ENCODE measurements around the gene FPGS. TPM values are rescaled to one million over a fixed set of nuclear protein-coding genes. Genes with fewer than 3 reads are reported as not detected.
"Not testable (repeated sequence)": the region's sequence is repeated elsewhere in the genome, so short reads cannot be mapped to it uniquely, and the experiment has no call there.

Gene FPGS
- total and polyA plus RNA-seq, 2 of the 4 experiments (the other 2 are of a cell fraction): 43.9 to 75.7 TPM

GRCh38 chr9:127780909-127781308 is 21.8 kb upstream of the FPGS start:
- H3K4me3 ChIP-seq (ENCODE audit: insufficient read depth, low read depth, low read length); ATAC-seq (ENCODE audit: low read depth); H2AK9ac ChIP-seq (replicated peaks; ENCODE audit: low read depth, low read length, poor library complexity); H3K4ac ChIP-seq (ENCODE audit: low read depth, low read length); H4K20me1 ChIP-seq (ENCODE audit: insufficient read depth, low read length); H3K14ac ChIP-seq (replicated peaks; ENCODE audit: low read depth, low read length); H4K5ac ChIP-seq (ENCODE audit: low read depth, low read length); CTCF ChIA-PET; H3K18ac ChIP-seq (ENCODE audit: low read depth, low read length); H3K4me2 ChIP-seq (ENCODE audit: low read depth, low read length); H3K79me1 ChIP-seq (ENCODE audit: low read depth in 1 of 2, low read length in 2 of 2); H3K27ac ChIP-seq (ENCODE audit: insufficient read depth, low read length); H4K91ac ChIP-seq (ENCODE audit: insufficient read depth, low read depth, low read length); H2BK5ac ChIP-seq (ENCODE audit: low read depth, low read length, poor library complexity, severe bottlenecking); H2AFZ ChIP-seq (replicated peaks; ENCODE audit: low read length, poor library complexity); intact Hi-C loops (cut with micrococcal nuclease); H2AK5ac ChIP-seq (ENCODE audit: low read depth, low read length); H3K9me1 ChIP-seq (ENCODE audit: insufficient read depth, low read length); BruUV-seq (replicated peaks); H3K23ac ChIP-seq (ENCODE audit: low read depth, low read length); H3K36me3 ChIP-seq (ENCODE audit: control insufficient read depth, insufficient read depth, low read length); POLR2A ChIA-PET (ENCODE audit: unreplicated experiment); H4K8ac ChIP-seq (ENCODE audit: low read depth in 2 of 2, low read length in 2 of 2); H3K27me3 ChIP-seq (ENCODE audit: control insufficient read depth, insufficient read depth, low read length); H2BK20ac ChIP-seq (ENCODE audit: low read depth, low read length); dilution Hi-C loops (cut with HindIII; ENCODE audit: low sequenced_read_pairs, unreplicated experiment); H2BK120ac ChIP-seq (ENCODE audit: low read depth, low read length); H3K4me1 ChIP-seq (ENCODE audit: control insufficient read depth, insufficient read depth, low read length); H3K9ac ChIP-seq (ENCODE audit: low read depth, low read length); DNase-seq; H3K56ac ChIP-seq (ENCODE audit: extremely low read depth, insufficient read depth, low read length); H3K9me3 ChIP-seq (ENCODE audit: control insufficient read depth, insufficient read depth, low read length); H2BK15ac ChIP-seq (ENCODE audit: low read depth, low read length): not testable (repeated sequence)
- no CpG with 5 or more reads among the region's 9 CpGs for WGBS, 2 experiments (ENCODE audit: extremely low coverage in 2 of 2, insufficient read length in 1 of 2)
- in situ Hi-C loops (cut with MboI; ENCODE audit: low sequenced_read_pairs): loop anchor here (5.0 kb wide), 1 partner anchor 44 kb away; the partner anchor contains the start of gene TOR2A
